ENCODE results near the gene CASTOR1.
A peak's percentile ranks its signal among the peaks of the same experiment; 100 is the strongest.

The CASTOR1 gene

DNA sequence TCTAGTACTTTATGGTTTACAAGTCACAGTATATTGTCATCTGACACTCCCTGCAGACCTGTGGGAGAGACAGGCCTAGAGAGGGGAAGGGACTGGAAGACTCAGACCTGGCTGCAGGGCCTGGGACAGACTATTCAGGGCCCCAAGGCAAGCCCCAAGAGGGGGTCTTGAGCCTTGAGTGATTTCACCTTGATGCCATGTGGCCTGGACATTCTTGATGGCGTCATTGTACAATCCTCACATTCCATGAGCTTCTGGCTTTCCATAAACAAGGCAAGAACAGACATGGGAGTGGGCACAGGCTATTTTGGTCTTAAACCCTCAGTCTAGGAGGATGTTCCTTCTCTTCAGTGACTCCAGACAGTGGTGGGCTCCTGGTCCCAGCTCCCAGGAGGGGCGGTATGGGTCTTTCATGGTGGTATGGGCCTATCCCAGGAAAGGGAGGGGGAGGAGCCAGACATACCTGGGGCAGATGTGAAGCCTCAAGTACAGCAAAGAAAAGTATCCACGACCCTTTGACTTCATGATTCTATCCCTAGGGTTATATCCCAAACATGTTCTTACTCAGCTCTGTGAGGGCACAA lies 39.3 kb upstream of the CASTOR1 start:
- no peak overlapping the region for H3K27ac ChIP-seq (ENCODE audit: low read depth, low read length)
- no peaks in the 10 kb centered on the region for H3K27me3 ChIP-seq (ENCODE audit: control insufficient read depth, insufficient read depth, low read length)
- peaks cover 26% of the 10 kb centered on the region for H3K36me3 ChIP-seq (ENCODE audit: control insufficient read depth, insufficient read depth, low read length)
- H3K9me3 ChIP-seq (ENCODE audit: control insufficient read depth, insufficient read depth, low read length): no peaks in the 10 kb centered on the region
- H3K4me1 ChIP-seq (ENCODE audit: control insufficient read depth, insufficient read depth, low read length): peaks cover 15% of the 10 kb centered on the region
- no peak overlapping the region for H3K4me3 ChIP-seq (ENCODE audit: low read depth, low read length)
- H3K9ac ChIP-seq (ENCODE audit: low read depth, low read length): no peak overlapping the region

DNA sequence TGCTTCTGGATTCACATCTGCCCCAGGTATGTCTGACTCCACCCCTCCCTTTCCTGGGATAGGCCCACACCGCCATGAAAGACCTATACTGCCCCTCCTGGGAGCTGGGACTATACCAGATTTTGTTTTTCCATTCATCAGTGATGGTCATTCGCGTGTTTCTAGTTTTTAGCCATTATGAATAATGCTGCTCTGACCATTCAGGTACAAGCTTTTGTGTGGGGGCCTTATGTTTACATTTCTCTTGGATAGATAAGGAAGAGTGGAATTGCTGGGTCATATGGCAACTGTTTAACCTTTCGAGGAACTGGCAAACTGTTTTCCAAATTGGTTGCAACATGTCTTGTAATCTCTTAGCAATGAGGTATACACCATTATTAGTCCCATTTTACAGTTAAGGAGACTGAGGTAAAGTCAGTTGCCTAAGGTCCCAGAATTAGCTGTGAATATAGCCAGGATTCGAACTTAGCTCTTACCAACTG lies 38.6 kb upstream of the CASTOR1 start:
- Histone ChIP-seq H3K4me3 (ENCODE audit: low read depth, low read length) (no peak overlapping the region), H3K4me1 (ENCODE audit: control insufficient read depth, insufficient read depth, low read length) (peaks cover 15% of the 10 kb centered on the region), H3K9me3 (ENCODE audit: control insufficient read depth, insufficient read depth, low read length) (no peaks in the 10 kb centered on the region), H3K27me3 (ENCODE audit: control insufficient read depth, insufficient read depth, low read length) (no peaks in the 10 kb centered on the region), H3K27ac (ENCODE audit: low read depth, low read length) (no peak overlapping the region), H3K36me3 (ENCODE audit: control insufficient read depth, insufficient read depth, low read length) (peaks cover 20% of the 10 kb centered on the region), H3K9ac (ENCODE audit: low read depth, low read length) (no peak overlapping the region)

DNA sequence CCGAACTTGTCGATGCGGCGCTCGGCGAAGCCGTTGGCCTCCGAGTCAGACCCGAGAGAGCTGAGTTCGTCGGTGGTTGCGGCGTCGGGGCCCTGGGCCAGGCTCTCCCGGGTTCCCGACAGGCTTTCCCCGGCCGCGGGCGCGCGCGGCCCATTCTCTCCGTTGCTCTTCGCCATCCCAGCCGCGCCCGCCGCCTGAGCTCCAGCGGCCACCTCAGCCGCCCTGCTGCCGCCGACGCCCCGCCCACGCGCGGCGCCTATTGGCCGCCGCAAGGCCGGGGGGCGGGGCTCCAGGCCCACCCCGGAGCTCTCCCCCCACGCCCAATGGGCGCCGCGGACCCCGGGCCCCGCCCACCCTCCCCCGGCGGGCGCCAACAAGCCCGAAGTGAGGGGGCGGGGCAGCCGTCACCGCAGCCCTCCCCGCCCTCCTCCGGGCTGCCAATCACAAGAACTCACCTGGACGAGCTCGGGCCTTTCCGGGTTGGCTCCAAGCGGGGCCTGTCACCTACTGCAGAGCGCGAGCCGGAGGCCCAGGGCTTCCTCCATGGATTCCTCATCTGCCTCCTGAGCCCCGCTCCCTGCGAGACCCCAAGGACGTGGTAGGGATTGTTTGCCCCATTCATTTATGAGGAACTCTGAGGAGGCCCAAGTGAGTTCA lies 37.5 kb upstream of the CASTOR1 start, which contains the start of gene TBC1D10A:
Gene TBC1D10A, minus strand, starts transcription at position 236 of the 657 bp plus-strand sequence. Its CDS starts 60 bp downstream, at position 176.
- peaks cover 9% of the 10 kb centered on the region for H3K36me3 ChIP-seq (ENCODE audit: control insufficient read depth, insufficient read depth, low read length)
- no peaks in the 10 kb centered on the region for H3K27me3 ChIP-seq (ENCODE audit: control insufficient read depth, insufficient read depth, low read length)
- H3K9me3 ChIP-seq (ENCODE audit: control insufficient read depth, insufficient read depth, low read length): no peaks in the 10 kb centered on the region
- peaks cover 15% of the 10 kb centered on the region for H3K4me1 ChIP-seq (ENCODE audit: control insufficient read depth, insufficient read depth, low read length)
- peak within 1 kb of the TSS; percentile 47 for H3K27ac ChIP-seq (ENCODE audit: low read depth, low read length)
- H3K9ac ChIP-seq (ENCODE audit: low read depth, low read length): no peak within 1 kb of the TSS; the same call in 1 of the 2 replicates
- H3K4me3 ChIP-seq (ENCODE audit: low read depth, low read length): peak within 1 kb of the TSS; percentile 94

DNA sequence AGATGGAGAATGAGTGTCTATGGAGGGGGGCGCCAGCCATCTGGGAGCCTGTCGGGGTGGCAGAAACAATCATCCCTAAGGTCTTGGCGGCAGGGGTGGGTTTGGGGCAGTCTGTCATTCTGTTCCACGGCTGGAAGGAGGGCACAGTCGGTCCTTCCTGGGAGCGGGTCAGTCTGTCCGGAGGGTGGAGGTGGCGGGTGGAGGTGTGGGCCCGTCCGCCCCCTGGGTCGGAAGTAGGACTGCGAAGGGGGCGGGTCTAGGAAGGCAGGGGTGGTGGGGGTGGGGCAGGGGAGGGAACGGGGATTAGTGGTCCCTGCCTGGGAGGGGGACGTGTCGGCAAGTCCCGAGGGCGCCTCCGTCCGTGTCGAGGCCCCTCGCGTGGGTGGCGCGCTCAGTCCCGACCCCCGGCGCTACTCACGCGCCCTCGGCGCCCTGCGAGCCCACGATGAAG lies 37.0 kb upstream of the CASTOR1 start:
- no peaks in the 10 kb centered on the region for H3K27me3 ChIP-seq (ENCODE audit: control insufficient read depth, insufficient read depth, low read length)
- peaks cover 6% of the 10 kb centered on the region for H3K36me3 ChIP-seq (ENCODE audit: control insufficient read depth, insufficient read depth, low read length)
- H3K4me3 ChIP-seq (ENCODE audit: low read depth, low read length): peak overlapping the region; percentile 94
- H3K9ac ChIP-seq (ENCODE audit: low read depth, low read length): no peak overlapping the region; the same call in 1 of the 2 replicates
- no peaks in the 10 kb centered on the region for H3K9me3 ChIP-seq (ENCODE audit: control insufficient read depth, insufficient read depth, low read length)
- peak overlapping the region; percentile 47 for H3K27ac ChIP-seq (ENCODE audit: low read depth, low read length)
- peaks cover 15% of the 10 kb centered on the region for H3K4me1 ChIP-seq (ENCODE audit: control insufficient read depth, insufficient read depth, low read length)

DNA sequence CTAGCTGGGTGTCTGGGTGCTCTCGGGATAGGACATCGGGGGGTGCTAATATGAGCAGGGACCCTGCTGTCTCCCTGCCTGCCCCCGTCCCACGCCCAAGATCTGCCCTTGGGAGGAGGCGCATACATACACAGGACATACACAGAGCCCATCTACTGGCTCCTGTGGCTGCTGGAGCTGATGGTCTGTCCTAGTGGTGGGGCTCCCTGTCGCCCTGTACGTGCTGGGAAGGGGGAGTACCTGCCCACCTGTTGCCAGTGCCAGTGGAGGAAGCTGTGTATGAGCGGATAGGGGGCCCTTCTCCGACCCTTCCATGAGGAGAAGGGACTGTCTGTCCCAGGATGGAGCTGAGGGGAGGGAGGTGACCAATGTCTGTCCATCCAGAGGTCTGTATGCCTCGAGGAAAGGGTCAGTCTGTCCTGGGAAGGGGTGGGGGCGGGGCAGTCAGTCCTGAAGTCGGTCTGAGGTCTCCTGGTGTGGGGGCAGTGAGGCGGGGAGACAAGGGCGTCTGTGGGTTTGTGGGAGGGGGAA lies 36.5 kb upstream of the CASTOR1 start:
- peaks cover 2% of the 10 kb centered on the region for H3K36me3 ChIP-seq (ENCODE audit: control insufficient read depth, insufficient read depth, low read length)
- peaks cover 15% of the 10 kb centered on the region for H3K4me1 ChIP-seq (ENCODE audit: control insufficient read depth, insufficient read depth, low read length)
- H3K9ac ChIP-seq (ENCODE audit: low read depth, low read length): no peak overlapping the region
- H3K27me3 ChIP-seq (ENCODE audit: control insufficient read depth, insufficient read depth, low read length): no peaks in the 10 kb centered on the region
- H3K9me3 ChIP-seq (ENCODE audit: control insufficient read depth, insufficient read depth, low read length): no peaks in the 10 kb centered on the region
- no peak overlapping the region for H3K27ac ChIP-seq (ENCODE audit: low read depth, low read length)
- H3K4me3 ChIP-seq (ENCODE audit: low read depth, low read length): peak overlapping the region; percentile 94

- H3K9ac ChIP-seq (ENCODE audit: low read depth, low read length): no peak overlapping the region
- no peaks in the 10 kb centered on the region for H3K36me3 ChIP-seq (ENCODE audit: control insufficient read depth, insufficient read depth, low read length)
- H3K4me3 ChIP-seq (ENCODE audit: low read depth, low read length): no peak overlapping the region
These were observed 35.9 kb upstream of the CASTOR1 start for GRCh38 chr22:30325065-30325720.

GRCh38 chr22:30324014-30324730 lies 34.9 kb upstream of the CASTOR1 start:
- Histone ChIP-seq H3K4me3 (ENCODE audit: low read depth, low read length) (no peak overlapping the region), H3K27ac (ENCODE audit: low read depth, low read length) (no peak overlapping the region), H3K36me3 (ENCODE audit: control insufficient read depth, insufficient read depth, low read length) (no peaks in the 10 kb centered on the region), H3K9me3 (ENCODE audit: control insufficient read depth, insufficient read depth, low read length) (no peaks in the 10 kb centered on the region), H3K4me1 (ENCODE audit: control insufficient read depth, insufficient read depth, low read length) (peaks cover 15% of the 10 kb centered on the region), H3K27me3 (ENCODE audit: control insufficient read depth, insufficient read depth, low read length) (no peaks in the 10 kb centered on the region), H3K9ac (ENCODE audit: low read depth, low read length) (no peak overlapping the region)

More at GRCh38 chr22:30325065-30325720, 35.9 kb upstream of the CASTOR1 start:
- H3K9me3 ChIP-seq (ENCODE audit: control insufficient read depth, insufficient read depth, low read length): no peaks in the 10 kb centered on the region
- H3K27ac ChIP-seq (ENCODE audit: low read depth, low read length): no peak overlapping the region
- no peaks in the 10 kb centered on the region for H3K27me3 ChIP-seq (ENCODE audit: control insufficient read depth, insufficient read depth, low read length)
- H3K4me1 ChIP-seq (ENCODE audit: control insufficient read depth, insufficient read depth, low read length): peaks cover 15% of the 10 kb centered on the region

DNA sequence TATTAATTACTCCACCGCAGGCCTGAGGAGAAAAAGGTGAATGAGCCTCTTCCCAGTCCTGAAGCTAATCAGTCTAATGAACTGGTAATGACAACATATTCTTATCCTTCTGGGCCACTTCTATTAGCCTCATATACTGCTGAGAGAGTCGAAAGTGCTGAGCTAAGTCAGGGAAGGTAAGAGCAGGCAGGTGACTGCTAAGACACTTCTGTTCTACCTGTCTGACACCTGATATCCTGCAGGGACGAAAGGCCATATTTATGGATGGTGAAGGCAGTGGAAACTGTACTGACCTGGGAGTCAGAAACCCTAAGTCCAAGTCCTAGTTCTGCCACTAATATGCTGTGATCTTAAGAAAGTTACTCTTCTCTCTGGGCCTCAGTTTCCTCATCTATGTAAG lies 33.9 kb upstream of the CASTOR1 start:
- H3K27ac ChIP-seq (ENCODE audit: low read depth, low read length): no peak overlapping the region
- H3K4me1 ChIP-seq (ENCODE audit: control insufficient read depth, insufficient read depth, low read length): peaks cover 15% of the 10 kb centered on the region
- no peak overlapping the region for H3K9ac ChIP-seq (ENCODE audit: low read depth, low read length)
- H3K4me3 ChIP-seq (ENCODE audit: low read depth, low read length): no peak overlapping the region
- H3K36me3 ChIP-seq (ENCODE audit: control insufficient read depth, insufficient read depth, low read length): no peaks in the 10 kb centered on the region
- no peaks in the 10 kb centered on the region for H3K27me3 ChIP-seq (ENCODE audit: control insufficient read depth, insufficient read depth, low read length)
- no peaks in the 10 kb centered on the region for H3K9me3 ChIP-seq (ENCODE audit: control insufficient read depth, insufficient read depth, low read length)

- H3K36me3 ChIP-seq (ENCODE audit: control insufficient read depth, insufficient read depth, low read length): no peaks in the 10 kb centered on the region
- H3K4me1 ChIP-seq (ENCODE audit: control insufficient read depth, insufficient read depth, low read length): peaks cover 6% of the 10 kb centered on the region
- no peak overlapping the region for H3K4me3 ChIP-seq (ENCODE audit: low read depth, low read length)
- no peaks in the 10 kb centered on the region for H3K27me3 ChIP-seq (ENCODE audit: control insufficient read depth, insufficient read depth, low read length)
- H3K9me3 ChIP-seq (ENCODE audit: control insufficient read depth, insufficient read depth, low read length): no peaks in the 10 kb centered on the region
- no peak overlapping the region for H3K9ac ChIP-seq (ENCODE audit: low read depth, low read length)
- H3K27ac ChIP-seq (ENCODE audit: low read depth, low read length): no peak overlapping the region
These were observed 32.2 kb upstream of the CASTOR1 start for GRCh38 chr22:30321461-30321860.

DNA sequence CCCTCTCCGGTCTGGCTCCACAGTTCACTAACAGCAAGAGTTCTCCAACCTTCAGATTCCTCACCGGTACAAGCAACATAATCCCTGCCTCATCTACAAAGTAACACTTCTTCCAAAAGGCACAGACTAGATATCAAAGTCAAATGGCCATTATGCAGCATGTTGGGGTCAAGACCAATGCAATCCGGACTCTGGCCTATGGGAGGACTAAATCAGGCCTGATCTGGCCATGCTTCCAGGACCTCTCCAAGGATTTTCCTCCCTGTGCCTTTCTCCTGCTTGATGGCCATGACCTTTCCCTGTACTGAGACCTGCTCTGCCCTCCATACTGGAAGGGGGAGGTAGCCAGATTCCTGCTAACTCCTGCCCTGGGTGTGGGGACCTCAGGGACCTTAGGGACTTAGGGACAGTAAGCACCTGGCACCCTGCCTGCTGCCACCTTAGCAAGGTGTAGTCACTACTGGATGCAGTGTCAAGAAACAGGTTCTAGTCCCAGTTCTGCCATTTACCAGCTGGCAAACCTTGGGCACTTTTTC lies 30.8 kb upstream of the CASTOR1 start:
- no peaks in the 10 kb centered on the region for H3K27me3 ChIP-seq (ENCODE audit: control insufficient read depth, insufficient read depth, low read length)
- no peak overlapping the region for H3K27ac ChIP-seq (ENCODE audit: low read depth, low read length)
- H3K4me1 ChIP-seq (ENCODE audit: control insufficient read depth, insufficient read depth, low read length): peaks cover 1% of the 10 kb centered on the region; the same call in 1 of the 2 replicates
- no peak overlapping the region for H3K9ac ChIP-seq (ENCODE audit: low read depth, low read length)
- no peak overlapping the region for H3K4me3 ChIP-seq (ENCODE audit: low read depth, low read length)
- H3K36me3 ChIP-seq (ENCODE audit: control insufficient read depth, insufficient read depth, low read length): no peaks in the 10 kb centered on the region
- no peaks in the 10 kb centered on the region for H3K9me3 ChIP-seq (ENCODE audit: control insufficient read depth, insufficient read depth, low read length)

Measured in HUES48 (cell line).